Right cardiac atrium (tissue), 5 donors: ENCODE data around the gene NACA2. TPM values are rescaled to one million over a fixed set of nuclear protein-coding genes. Genes with fewer than 3 reads are reported as not detected.

Source experiments
- ATAC-seq, 2 donors: fragments of 200-7000 bp; cut with Tn5 transposase; one replicate each; pipeline versions ENCODE4 v1.8.0 to v1.9.1; 2020; ENCODE audit warnings: moderate library complexity in 2 of 2, mild to moderate bottlenecking in 1 of 2
- DNase-seq, 3 donors: peaks; one replicate each; pipeline ENCODE4 v3.0.0-alpha.2; 2020
- H3K27ac ChIP-seq: one replicate; pipeline ENCODE4 v1.5.1; 2013; ENCODE audit warnings: mild to moderate bottlenecking, low read length, control low read depth, moderate library complexity
- H3K27me3 ChIP-seq: one replicate; pipeline ENCODE4 v1.6.1; 2013; ENCODE audit not compliant: control insufficient read depth, insufficient read depth
- H3K4me1 ChIP-seq: one replicate; pipeline ENCODE4 v1.6.1; 2013; ENCODE audit warnings: low read length; ENCODE audit not compliant: control insufficient read depth, insufficient read depth
- H3K4me3 ChIP-seq: one replicate; pipeline ENCODE4 v1.5.1; 2013; ENCODE audit warnings: low read length, control low read depth
- H3K9me3 ChIP-seq: one replicate; pipeline ENCODE4 v1.6.1; 2013; ENCODE audit warnings: low read length; ENCODE audit not compliant: control insufficient read depth
- WGBS: extraction: QIAGEN DNeasy Blood & Tissue Kit; methylation state at CpG from one replicate; pipeline ENCODE4 v1.1.7; 2013; 5-methylcytosine and 5-hydroxymethylcytosine counted together
- intact Hi-C, 4 donors: fragments of 100-400 bp; cut with DNase I; formaldehyde crosslinking; loops; one replicate each; pipeline versions ENCODE4 v1.11.0 to v1.14.0; 2022 to 2023
- polyA plus RNA-seq: library from polyadenylated mRNA; stranded (reverse); fragments of 200-250 nt; gene quantifications from one replicate; pipeline ENCODE4 v1.2.3, GENCODE V29; 2013
- total RNA-seq, 4 donors: library from RNA; stranded (reverse); fragmentation: NEBNext Ultra II Directional; extraction: Animal tissue kit (Norgen Biotek cat#: 25700); gene quantifications; one replicate each; pipeline ENCODE4 v1.2.1, GENCODE V29; 2021
- donor health status: healthy with polysubstance abuse.
- donor health status: DM: no; HTN: yes; CAD: no.
- donor health status: DM: no; HTN: no; CAD: no.
- donor health status: DM: no; HTN: yes; CAD: no; lungs with severe emphysema.
- donor health status: DM: yes; HTN: yes; CAD: no.

Gene NACA2
- total and polyA plus RNA-seq, 5 donors: not detected

- ATAC-seq (no peak), DNase-seq (no peak)
- WGBS: 34% methylated on average over 2 of the region's 2 CpGs
- H3K9me3 ChIP-seq: no peaks in the 10 kb centered on the region
- no peaks in the 10 kb centered on the region for H3K4me1 ChIP-seq
- intact Hi-C loops: no loop called here
- no peak overlapping the region for H3K4me3 ChIP-seq
- no peaks in the 10 kb centered on the region for H3K27me3 ChIP-seq
- H3K27ac ChIP-seq: no peak overlapping the region
These were observed 9.6 kb upstream of the NACA2 start for GRCh38 chr17:61600621-61601020.

GRCh38 chr17:61599608-61600007, 8.6 kb upstream of the NACA2 start:
- no peak overlapping the region for H3K4me3 ChIP-seq
- H3K27ac ChIP-seq: no peak overlapping the region
- no peaks in the 10 kb centered on the region for H3K9me3 ChIP-seq
- DNase-seq (no peak), ATAC-seq (no peak)
- no peaks in the 10 kb centered on the region for H3K4me1 ChIP-seq
- H3K27me3 ChIP-seq: no peaks in the 10 kb centered on the region
- 77% methylated on average over 3 of the region's 3 CpGs for WGBS
- intact Hi-C loops: no loop called here

- DNase-seq (no peak), ATAC-seq (no peak)
- Histone ChIP-seq H3K4me1 (no peaks in the 10 kb centered on the region), H3K4me3 (no peak overlapping the region), H3K9me3 (no peaks in the 10 kb centered on the region), H3K27me3 (no peaks in the 10 kb centered on the region), H3K27ac (no peak overlapping the region)
- intact Hi-C loops: no loop called here
- 68% methylated on average over 2 of the region's 2 CpGs for WGBS
These were observed 7.0 kb upstream of the NACA2 start for GRCh38 chr17:61598014-61598413.

- H3K27ac ChIP-seq: no peak overlapping the region
- 82% methylated on average over 3 of the region's 3 CpGs for WGBS
- H3K4me3 ChIP-seq: no peak overlapping the region
- no peak for DNase-seq
- ATAC-seq: no peak
- H3K4me1 ChIP-seq: no peaks in the 10 kb centered on the region
- intact Hi-C loops: no loop called here
- no peaks in the 10 kb centered on the region for H3K27me3 ChIP-seq
- H3K9me3 ChIP-seq: no peaks in the 10 kb centered on the region
These were observed 6.6 kb upstream of the NACA2 start for GRCh38 chr17:61597607-61598006.

- H3K4me1 ChIP-seq: no peaks in the 10 kb centered on the region
- 49% methylated on average over 7 of the region's 7 CpGs for WGBS
- no peaks in the 10 kb centered on the region for H3K27me3 ChIP-seq
- H3K4me3 ChIP-seq: no peak overlapping the region
- no peak overlapping the region for H3K27ac ChIP-seq
- DNase-seq (no peak), ATAC-seq (no peak)
- no peaks in the 10 kb centered on the region for H3K9me3 ChIP-seq
- intact Hi-C loops: no loop called here
These were observed 4.6 kb upstream of the NACA2 start for GRCh38 chr17:61595418-61596186.

- Histone ChIP-seq H3K27ac (no peak overlapping the region), H3K4me3 (no peak overlapping the region), H3K27me3 (no peaks in the 10 kb centered on the region), H3K4me1 (no peaks in the 10 kb centered on the region), H3K9me3 (no peaks in the 10 kb centered on the region)
- 90% methylated on average over 5 of the region's 5 CpGs for WGBS
- ATAC-seq: no peak
- intact Hi-C loops: no loop called here
- no peak for DNase-seq
These were observed 3.3 kb upstream of the NACA2 start for GRCh38 chr17:61594294-61594825.

GRCh38 chr17:61593426-61593825, 2.4 kb upstream of the NACA2 start:
- no peak overlapping the region for H3K4me3 ChIP-seq
- H3K27ac ChIP-seq: no peak overlapping the region
- 44% methylated on average over 7 of the region's 7 CpGs for WGBS
- no peaks in the 10 kb centered on the region for H3K9me3 ChIP-seq
- intact Hi-C loops: no loop called here
- H3K27me3 ChIP-seq: no peaks in the 10 kb centered on the region
- no peaks in the 10 kb centered on the region for H3K4me1 ChIP-seq
- ATAC-seq (no peak), DNase-seq (no peak)

GRCh38 chr17:61591930-61592329, 911 bp upstream of the NACA2 start:
- Histone ChIP-seq H3K27me3 (no peaks in the 10 kb centered on the region), H3K4me1 (no peaks in the 10 kb centered on the region), H3K4me3 (no peak overlapping the region), H3K27ac (no peak overlapping the region), H3K9me3 (no peaks in the 10 kb centered on the region)
- ATAC-seq (no peak), DNase-seq (no peak)
- 89% methylated on average over 8 of the region's 8 CpGs for WGBS
- intact Hi-C loops: no loop called here

GRCh38 chr17:61589990-61590389, 1.0 kb downstream of the NACA2 start:
- 97% methylated on average over 5 of the region's 5 CpGs for WGBS
- Histone ChIP-seq H3K4me3 (no peak overlapping the region), H3K9me3 (no peaks in the 10 kb centered on the region), H3K27me3 (no peaks in the 10 kb centered on the region), H3K4me1 (no peaks in the 10 kb centered on the region), H3K27ac (no peak overlapping the region)
- ATAC-seq (no peak), DNase-seq (no peak)
- intact Hi-C loops: no loop called here

GRCh38 chr17:61587807-61588660, 3.0 kb downstream of the NACA2 start:
- Histone ChIP-seq H3K27ac (no peak overlapping the region), H3K4me1 (no peaks in the 10 kb centered on the region), H3K9me3 (no peaks in the 10 kb centered on the region), H3K4me3 (no peak overlapping the region), H3K27me3 (no peaks in the 10 kb centered on the region)
- no peak for DNase-seq
- ATAC-seq: no peak
- WGBS: 85% methylated on average over 4 of the region's 4 CpGs
- intact Hi-C loops: no loop called here

GRCh38 chr17:61587242-61587641, 3.8 kb downstream of the NACA2 start:
- no peak for ATAC-seq
- 92% methylated on average over 1 of the region's 1 CpG for WGBS
- no peak for DNase-seq
- intact Hi-C loops: no loop called here
- Histone ChIP-seq H3K4me1 (no peaks in the 10 kb centered on the region), H3K9me3 (no peaks in the 10 kb centered on the region), H3K4me3 (no peak overlapping the region), H3K27ac (no peak overlapping the region), H3K27me3 (no peaks in the 10 kb centered on the region)
